HCT116 (cell line): ENCODE measurements around the gene ASAP3.

Experiments
- CBX3 ChIP-seq: IDR thresholded peaks from 2 replicates; pipeline ENCODE4 v1.6.1; 2012; ENCODE audit warnings: low read depth
- ELF1 ChIP-seq: IDR thresholded peaks from 2 replicates; pipeline ENCODE4 v1.6.1; 2012; ENCODE audit warnings: low read depth, borderline replicate concordance
- EZH2phosphoT487 ChIP-seq: fragments of 200-600 bp; IDR thresholded peaks from 2 replicates; pipeline ENCODE4 v1.6.1; 2018; ENCODE audit warnings: antibody characterized with exemption, borderline replicate concordance
- POLR2AphosphoS5 ChIP-seq: IDR thresholded peaks from 2 replicates; pipeline ENCODE4 v1.6.1; 2011; ENCODE audit warnings: mild to moderate bottlenecking, low read depth, low read length, moderate library complexity
- SP1 ChIP-seq: IDR thresholded peaks from 2 replicates; pipeline ENCODE4 v1.6.1; 2012; ENCODE audit warnings: low read depth
- TCF7L2 ChIP-seq: IDR thresholded peaks from 2 replicates; pipeline ENCODE4 v1.7.0; 2011; ENCODE audit warnings: borderline replicate concordance, inconsistent platforms; ENCODE audit not compliant: insufficient read depth, insufficient read length; ENCODE audit errors: extremely low read depth
- YY1 ChIP-seq: IDR thresholded peaks from 2 replicates; pipeline ENCODE4 v1.6.1; 2011; ENCODE audit warnings: low read length, low read depth, moderate library complexity, mild to moderate bottlenecking; ENCODE audit not compliant: insufficient replicate concordance; ENCODE audit errors: extremely low read depth
- ZFX ChIP-seq: fragments of 450-650 bp; IDR thresholded peaks from 2 replicates; pipeline ENCODE4 v1.6.1; 2017
- TF ChIP-seq, protein P1 (sequence below), 3 experiments: fragments of 200-600 bp in 1 of 3; sonication (generic) in 1 of 3; IDR thresholded peaks in 2 of 3; conservative IDR thresholded peaks in 1 of 3; 2 replicates each; pipeline ENCODE4 v1.5.1; 2012 to 2017; ENCODE audit warnings: low read depth in 2 of 3, low read length in 2 of 3, antibody characterized with exemption in 1 of 3, borderline replicate concordance in 1 of 3, control low read depth in 1 of 3, mild to moderate bottlenecking in 1 of 3, mixed read lengths in 1 of 3, mixed run types in 1 of 3, moderate library complexity in 1 of 3; ENCODE audit not compliant: insufficient read depth in 1 of 3
- TF ChIP-seq, protein P2 (sequence below): IDR thresholded peaks from 2 replicates; pipeline ENCODE4 v1.6.1; 2012
- TF ChIP-seq, protein P3 (sequence below): IDR thresholded peaks from 2 replicates; pipeline ENCODE4 v1.6.1; 2012

DNA sequence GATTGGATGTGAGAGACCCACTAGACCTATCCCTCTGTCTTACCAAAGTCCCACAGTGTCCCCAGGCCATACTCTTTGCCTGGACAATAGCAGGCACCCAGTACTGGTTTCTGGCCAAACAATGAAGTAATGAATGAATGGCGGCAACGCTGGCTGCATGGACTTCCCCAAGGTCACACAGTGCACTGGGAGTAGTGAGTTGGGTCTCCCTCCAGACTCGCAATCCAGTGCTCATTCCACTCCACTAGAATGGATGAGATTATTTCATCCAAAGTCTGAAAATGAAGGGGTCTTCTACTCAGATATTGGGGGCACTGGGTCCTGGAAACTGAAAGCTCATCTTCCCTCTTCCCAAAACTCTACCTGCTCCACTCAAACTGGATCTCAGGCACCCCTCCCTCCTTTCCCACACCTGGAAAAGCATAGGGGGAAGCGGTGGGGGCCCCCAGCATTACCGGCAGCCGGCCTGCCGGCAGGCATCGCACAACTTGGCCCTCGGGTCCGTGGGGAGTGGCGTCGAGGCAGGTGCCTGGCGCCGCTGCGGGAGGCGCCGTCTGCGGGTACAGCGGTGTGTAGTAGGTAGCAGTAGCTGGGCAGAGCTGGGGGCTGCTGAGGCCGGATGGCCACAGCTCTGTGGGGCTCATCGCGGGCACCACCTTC, 46.2 kb upstream of the ASAP3 start:
- TF ChIP-seq, protein P1, sequence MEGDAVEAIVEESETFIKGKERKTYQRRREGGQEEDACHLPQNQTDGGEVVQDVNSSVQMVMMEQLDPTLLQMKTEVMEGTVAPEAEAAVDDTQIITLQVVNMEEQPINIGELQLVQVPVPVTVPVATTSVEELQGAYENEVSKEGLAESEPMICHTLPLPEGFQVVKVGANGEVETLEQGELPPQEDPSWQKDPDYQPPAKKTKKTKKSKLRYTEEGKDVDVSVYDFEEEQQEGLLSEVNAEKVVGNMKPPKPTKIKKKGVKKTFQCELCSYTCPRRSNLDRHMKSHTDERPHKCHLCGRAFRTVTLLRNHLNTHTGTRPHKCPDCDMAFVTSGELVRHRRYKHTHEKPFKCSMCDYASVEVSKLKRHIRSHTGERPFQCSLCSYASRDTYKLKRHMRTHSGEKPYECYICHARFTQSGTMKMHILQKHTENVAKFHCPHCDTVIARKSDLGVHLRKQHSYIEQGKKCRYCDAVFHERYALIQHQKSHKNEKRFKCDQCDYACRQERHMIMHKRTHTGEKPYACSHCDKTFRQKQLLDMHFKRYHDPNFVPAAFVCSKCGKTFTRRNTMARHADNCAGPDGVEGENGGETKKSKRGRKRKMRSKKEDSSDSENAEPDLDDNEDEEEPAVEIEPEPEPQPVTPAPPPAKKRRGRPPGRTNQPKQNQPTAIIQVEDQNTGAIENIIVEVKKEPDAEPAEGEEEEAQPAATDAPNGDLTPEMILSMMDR (IDR thresholded peaks at IDR 0.05 in 2 of 3, conservative IDR thresholded peaks at IDR 0.05 in 1 of 3; ENCODE audit: borderline replicate concordance in 1 of 3, insufficient read depth in 1 of 3, low read depth in 2 of 3, low read length in 2 of 3), result no peak
- TF ChIP-seq YY1 (no peak), POLR2AphosphoS5 (no peak), EZH2phosphoT487 (no peak), SP1 (no peak), ELF1 (no peak), TCF7L2 (no peak), ZFX (no peak), CBX3 (no peak)
- TF ChIP-seq, protein P2, sequence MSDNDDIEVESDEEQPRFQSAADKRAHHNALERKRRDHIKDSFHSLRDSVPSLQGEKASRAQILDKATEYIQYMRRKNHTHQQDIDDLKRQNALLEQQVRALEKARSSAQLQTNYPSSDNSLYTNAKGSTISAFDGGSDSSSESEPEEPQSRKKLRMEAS, result no peak; the same call in 1 of the 2 replicates
- TF ChIP-seq, protein P3, sequence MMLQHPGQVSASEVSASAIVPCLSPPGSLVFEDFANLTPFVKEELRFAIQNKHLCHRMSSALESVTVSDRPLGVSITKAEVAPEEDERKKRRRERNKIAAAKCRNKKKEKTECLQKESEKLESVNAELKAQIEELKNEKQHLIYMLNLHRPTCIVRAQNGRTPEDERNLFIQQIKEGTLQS, result no peak
